ENCODE results near the gene MAP3K4.
"Not testable (repeated sequence)": the region's sequence is repeated elsewhere in the genome, so short reads cannot be mapped to it uniquely, and the experiment has no call there.

MAP3K4 gene

GRCh38 chr6:161082215-161082614, 90.6 kb downstream of the MAP3K4 start:
- DNase-seq (ENCODE audit: low read depth in 2 of 2) = no peak

DNA sequence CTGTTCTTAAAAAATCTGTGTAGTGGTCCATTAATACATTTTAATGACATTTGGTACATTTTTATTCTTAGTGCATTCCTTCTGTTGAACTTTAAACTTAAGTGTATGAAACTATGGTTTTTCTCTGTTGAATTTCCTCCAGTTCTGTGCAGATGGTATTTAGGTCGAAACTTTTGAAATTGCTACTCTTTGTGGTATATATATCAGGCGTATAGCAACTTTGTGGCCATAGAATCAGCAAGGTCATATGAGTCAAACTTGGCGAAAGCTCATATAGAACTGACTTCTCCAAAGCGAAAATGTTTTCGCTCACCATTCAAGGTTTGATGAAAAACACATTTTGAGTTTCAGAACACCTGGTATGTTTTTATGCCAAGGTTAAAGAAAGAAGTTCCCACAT, 93.7 kb downstream of the MAP3K4 start:
- no peak for DNase-seq (ENCODE audit: low read depth in 2 of 2)

- DNase-seq (ENCODE audit: low read depth in 2 of 2) = no peak
Measured at GRCh38 chr6:161088676-161089328, 97.2 kb downstream of the MAP3K4 start.

- DNase-seq (ENCODE audit: low read depth in 2 of 2) = no peak
Measured at GRCh38 chr6:161091151-161091550, 99.6 kb downstream of the MAP3K4 start.

- DNase-seq (ENCODE audit: low read depth in 2 of 2) = no peak
Measured at GRCh38 chr6:161091972-161092701, 100.6 kb downstream of the MAP3K4 start.

- DNase-seq (ENCODE audit: low read depth in 2 of 2) = no peak
Measured at GRCh38 chr6:161094955-161095354, 103.4 kb downstream of the MAP3K4 start.

GRCh38 chr6:161095916-161096315, 104.3 kb downstream of the MAP3K4 start:
- no peak for DNase-seq (ENCODE audit: low read depth in 2 of 2)

DNA sequence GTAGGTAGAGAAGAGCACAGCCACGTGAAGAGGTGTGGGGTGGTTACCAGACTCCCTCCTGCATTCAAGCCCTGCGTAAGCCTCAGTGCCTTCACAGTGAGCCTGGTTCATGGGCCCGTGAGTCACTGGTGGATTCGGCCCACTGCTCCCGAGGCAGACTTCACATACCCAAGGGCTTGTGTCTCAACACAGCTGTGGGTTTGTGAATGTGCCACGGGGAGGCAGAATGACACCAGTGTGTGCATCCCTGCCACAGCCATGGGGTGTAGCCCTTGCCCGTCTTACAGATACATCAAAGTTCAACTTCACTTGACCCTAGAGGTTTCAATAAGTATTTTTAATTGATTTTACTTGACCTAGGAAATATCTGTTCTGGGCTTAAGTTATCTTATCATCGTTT, 108.5 kb downstream of the MAP3K4 start:
- no peak for DNase-seq (ENCODE audit: low read depth in 2 of 2)

GRCh38 chr6:161101517-161101916, 109.9 kb downstream of the MAP3K4 start:
- DNase-seq (ENCODE audit: low read depth in 2 of 2) = no peak

- no peak for DNase-seq (ENCODE audit: low read depth in 2 of 2)
Measured at GRCh38 chr6:161103475-161103874, 111.9 kb downstream of the MAP3K4 start.

- no peak for DNase-seq (ENCODE audit: low read depth in 2 of 2)
Measured at GRCh38 chr6:161104966-161105365, 113.4 kb downstream of the MAP3K4 start.

DNA sequence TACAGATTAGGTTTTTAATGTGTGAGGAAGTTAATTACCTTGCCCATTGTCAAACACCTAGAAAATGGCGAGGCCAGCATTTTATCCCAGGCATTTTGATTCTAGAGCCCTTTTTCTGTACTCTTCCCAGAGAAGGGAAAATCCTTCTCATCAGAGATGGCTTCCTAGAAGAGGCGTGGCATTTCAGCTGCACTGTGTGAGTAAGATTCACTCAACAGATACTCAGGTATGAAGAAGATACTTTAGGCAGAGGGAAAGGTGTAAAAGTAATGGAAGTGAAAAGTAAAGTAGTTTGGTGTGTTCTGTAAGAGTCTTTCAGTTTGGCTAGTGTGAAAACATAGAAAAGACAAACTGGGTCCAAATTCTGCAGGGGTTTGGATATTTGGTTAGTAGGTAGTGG, 113.8 kb downstream of the MAP3K4 start:
- DNase-seq (ENCODE audit: low read depth in 2 of 2) = no peak

- no peak for DNase-seq (ENCODE audit: low read depth in 2 of 2)
Measured at GRCh38 chr6:161107779-161108730, 116.5 kb downstream of the MAP3K4 start.

GRCh38 chr6:161108916-161109315, 117.3 kb downstream of the MAP3K4 start:
- DNase-seq (ENCODE audit: low read depth in 2 of 2) = no peak

GRCh38 chr6:161109366-161109765, 117.8 kb downstream of the MAP3K4 start:
- no peak for DNase-seq (ENCODE audit: low read depth in 2 of 2)

GRCh38 chr6:161110028-161110779, 118.6 kb downstream of the MAP3K4 start:
- no peak for DNase-seq (ENCODE audit: low read depth in 2 of 2)

DNA sequence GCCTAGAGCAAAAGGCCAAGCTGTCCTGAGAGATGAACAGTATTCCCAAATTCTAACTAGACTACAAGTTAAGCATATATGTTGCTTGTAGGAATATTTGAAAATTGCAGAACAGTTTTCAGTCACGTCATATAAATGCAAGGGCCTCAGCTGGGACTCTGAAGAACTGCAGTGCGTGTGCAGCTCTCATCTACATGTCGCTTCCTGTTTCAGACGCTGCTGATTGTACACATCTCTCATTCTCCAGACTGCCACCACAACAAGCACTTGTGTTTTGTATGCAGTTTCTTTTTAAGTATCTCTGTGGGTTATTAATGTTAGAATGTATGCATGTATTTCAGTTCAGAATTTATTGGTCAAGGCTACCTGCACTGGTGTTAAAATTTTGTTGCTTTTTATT, 119.7 kb downstream of the MAP3K4 start:
- DNase-seq (ENCODE audit: low read depth in 2 of 2) = no peak

DNA sequence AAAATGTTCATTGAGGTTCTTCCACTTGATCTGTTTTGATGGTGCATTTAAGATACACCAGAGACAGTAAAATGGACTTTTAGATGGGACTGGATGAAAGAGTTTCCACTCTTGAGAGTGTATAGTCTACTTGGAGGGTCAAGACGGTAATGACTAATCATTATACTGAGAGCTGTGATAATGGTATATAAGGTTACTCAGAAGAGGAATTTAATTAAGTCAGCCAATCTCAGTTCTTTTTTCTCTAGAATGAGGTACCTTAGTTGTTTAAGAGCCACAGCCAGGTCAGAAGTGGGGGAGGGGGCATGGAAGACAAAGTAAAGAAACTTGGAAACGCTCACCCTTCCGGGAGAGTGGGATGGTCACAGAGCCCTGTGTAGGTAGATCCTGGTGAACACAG, 123.9 kb downstream of the MAP3K4 start:
- no peak for DNase-seq (ENCODE audit: low read depth in 2 of 2)

- no peak for DNase-seq (ENCODE audit: low read depth in 2 of 2)
Measured at GRCh38 chr6:161116554-161116953, 125.0 kb downstream of the MAP3K4 start.

DNA sequence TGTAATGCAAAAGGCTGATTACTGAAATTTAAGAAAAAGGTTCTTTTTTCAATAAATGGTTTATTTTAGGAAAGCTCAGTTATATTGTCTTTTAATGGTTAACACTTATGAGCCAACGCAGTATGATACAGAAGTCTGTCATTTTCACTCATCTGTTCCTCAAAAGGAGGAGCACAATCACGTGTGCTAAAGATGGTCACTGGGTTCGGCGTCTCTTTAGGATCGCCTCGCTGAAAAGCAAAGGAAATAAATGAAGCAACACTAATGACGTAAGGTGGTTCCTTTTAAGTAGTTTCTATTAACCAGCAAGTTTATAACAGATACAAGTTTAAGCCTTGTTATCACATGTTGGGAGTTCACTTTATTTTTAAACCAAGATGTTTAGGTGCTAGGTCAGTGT, 125.7 kb downstream of the MAP3K4 start:
- DNase-seq (ENCODE audit: low read depth in 2 of 2) = no peak

DNA sequence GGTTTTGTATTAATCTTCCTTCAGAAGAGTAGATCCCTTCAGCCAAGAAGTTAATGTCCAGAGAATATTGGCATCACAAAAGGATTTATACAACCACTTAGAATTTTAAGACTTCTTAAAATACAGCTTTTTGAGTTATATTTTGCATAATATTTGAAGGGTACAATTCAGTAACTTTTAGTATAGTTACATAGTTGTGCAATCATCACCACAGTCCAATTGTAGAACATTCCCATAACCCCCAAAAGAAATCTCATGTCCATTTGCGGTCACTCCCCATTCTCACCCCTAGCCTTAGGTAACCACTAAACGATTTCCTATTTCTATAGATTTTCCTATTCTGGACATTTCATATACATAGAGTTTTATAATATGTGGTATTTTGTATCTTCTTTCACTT, 126.4 kb downstream of the MAP3K4 start:
- DNase-seq (ENCODE audit: low read depth in 2 of 2) = no peak

GRCh38 chr6:161123319-161123718, 131.8 kb downstream of the MAP3K4 start:
- not testable (repeated sequence) for DNase-seq (ENCODE audit: low read depth in 2 of 2)
